Superior temporal gyrus (tissue), 1 donor: ENCODE measurements around the gene NINL.
A peak's percentile ranks its signal among the peaks of the same experiment; 100 is the strongest.

Experiments
- DNase-seq: peaks from one replicate; pipeline ENCODE4 v3.0.0-alpha.2; 2016; ENCODE audit errors: extremely low spot score

Gene NINL

DNA sequence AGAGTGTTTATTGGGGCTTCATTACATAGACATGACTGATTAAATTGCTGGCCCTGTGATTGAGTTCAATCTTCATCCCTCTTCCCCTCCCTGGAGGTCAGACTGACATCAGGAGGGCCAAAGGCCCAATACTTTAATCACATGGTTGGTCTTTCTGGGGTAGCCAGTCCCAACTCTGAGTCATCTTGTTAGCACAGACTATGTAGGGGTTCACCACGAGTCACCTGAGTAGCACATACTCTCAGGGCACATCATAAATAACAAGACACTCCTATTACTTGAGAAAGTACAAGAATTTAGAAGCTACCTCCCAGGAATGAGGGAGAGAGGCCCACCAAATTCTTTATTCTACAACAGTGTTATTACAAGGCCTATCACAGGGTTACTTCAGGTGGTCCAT, 166.6 kb downstream of the NINL start:
- no peak for DNase-seq

DNA sequence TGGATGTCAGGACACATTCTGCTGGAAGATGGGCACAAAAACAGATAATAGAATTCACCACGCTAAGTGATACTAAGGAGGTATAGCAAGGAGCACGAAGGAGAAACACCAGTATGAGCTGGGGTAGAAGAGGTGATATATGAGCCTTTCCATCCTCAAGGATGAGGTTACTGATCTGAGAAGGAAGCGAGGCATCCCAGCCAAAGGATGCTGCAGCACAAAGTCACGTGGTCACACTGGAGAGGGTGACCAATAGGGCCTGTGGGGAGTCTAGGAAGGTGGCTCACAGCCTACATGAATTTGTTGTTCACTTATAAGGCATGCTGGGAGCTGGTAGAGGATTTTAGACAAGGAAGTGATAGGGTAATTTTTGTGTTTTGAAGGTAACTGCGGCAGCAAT, 176.4 kb downstream of the NINL start:
- no peak for DNase-seq

DNA sequence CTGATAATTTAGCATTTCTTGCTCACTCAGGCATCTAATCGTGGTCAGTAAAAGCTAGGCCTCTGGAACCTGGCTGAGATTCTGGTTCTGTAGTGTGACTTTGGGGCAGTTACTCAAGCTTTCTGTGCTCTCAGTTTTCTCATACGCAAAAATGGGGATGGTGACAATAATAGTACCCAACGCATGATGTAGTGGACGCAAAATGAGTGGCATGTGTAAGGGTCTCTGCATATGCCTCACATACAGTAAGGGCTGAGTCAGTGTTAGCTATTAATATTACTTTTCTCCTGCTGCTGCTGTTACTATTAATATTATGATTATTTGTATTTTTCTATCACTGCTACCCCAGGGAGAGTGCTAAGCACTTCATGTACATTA, 177.2 kb downstream of the NINL start:
- DNase-seq = no peak

DNA sequence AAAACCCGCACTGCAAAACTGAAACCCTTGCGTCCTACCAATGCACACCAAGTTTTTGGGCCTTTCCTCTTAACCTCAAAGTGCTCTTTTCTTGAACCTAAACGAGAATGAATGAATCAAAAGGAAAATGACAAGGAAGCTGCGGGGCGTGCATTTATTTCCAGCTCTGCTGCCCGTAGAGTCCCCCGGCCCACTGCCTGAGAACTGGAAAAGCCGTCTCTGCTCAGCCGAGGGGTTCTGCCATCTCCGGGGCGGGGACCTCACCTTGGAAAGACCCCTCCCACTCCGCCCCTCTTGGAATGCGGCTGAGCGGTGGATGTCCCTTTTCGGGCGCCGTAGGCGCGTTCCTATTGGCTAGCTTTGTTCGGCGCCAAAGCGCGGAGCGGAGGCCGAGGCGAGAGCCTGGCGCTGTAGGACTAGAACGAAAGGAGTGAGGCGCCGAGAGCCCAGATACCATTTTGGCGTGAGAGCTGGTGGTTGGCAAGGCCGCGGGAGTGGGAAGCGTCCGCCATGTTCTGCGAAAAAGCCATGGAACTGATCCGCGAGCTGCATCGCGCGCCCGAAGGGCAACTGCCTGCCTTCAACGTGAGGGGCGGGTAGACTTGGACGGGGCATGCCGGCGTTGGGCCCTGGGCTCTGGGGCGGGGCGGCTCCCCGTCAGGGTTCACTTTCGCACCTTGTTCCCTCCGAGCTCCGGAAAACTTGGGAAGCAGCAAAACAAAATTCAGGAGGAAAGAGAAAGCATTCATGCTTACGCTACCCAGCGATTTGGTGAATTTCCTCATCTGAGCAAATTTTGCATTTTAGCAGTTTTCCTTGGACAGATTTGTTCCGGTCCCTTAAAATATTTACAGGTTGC, 177.8 kb downstream of the NINL start, which contains the start of gene GINS1:
GINS1 (plus strand) TSS at position 363 of the 859 bp plus-strand sequence; CDS start at position 511, 148 bp downstream.
- peak; percentile 92 for DNase-seq
